Cardiac septum (tissue), 1 donor: ENCODE data around the gene TEX51. TPM values are rescaled to one million over a fixed set of nuclear protein-coding genes. Genes with fewer than 3 reads are reported as not detected.

Experiments used
- DNase-seq: peaks from one replicate; pipeline ENCODE4 v3.0.0-alpha.2; 2020; ENCODE audit warnings: low spot score
- intact Hi-C: fragments of 100-400 bp; cut with DNase I; formaldehyde crosslinking; loops from one replicate; pipeline ENCODE4 v1.14.0; 2022
- total RNA-seq: library from RNA; stranded (reverse); fragmentation: NEBNext Ultra II Directional; extraction: Animal tissue kit (Norgen Biotek cat#: 25700); gene quantifications from one replicate; pipeline ENCODE4 v1.2.1, GENCODE V29; 2021
- donor health status: DM: no; HTN: no; CAD: no.

The TEX51 gene
- total RNA-seq, 1 donor from 2014 or later: not detected

- intact Hi-C loops: no loop called here
- no peak for DNase-seq
Observed at GRCh38 chr2:126909781-126910180, 11.1 kb downstream of the TEX51 start.

DNA sequence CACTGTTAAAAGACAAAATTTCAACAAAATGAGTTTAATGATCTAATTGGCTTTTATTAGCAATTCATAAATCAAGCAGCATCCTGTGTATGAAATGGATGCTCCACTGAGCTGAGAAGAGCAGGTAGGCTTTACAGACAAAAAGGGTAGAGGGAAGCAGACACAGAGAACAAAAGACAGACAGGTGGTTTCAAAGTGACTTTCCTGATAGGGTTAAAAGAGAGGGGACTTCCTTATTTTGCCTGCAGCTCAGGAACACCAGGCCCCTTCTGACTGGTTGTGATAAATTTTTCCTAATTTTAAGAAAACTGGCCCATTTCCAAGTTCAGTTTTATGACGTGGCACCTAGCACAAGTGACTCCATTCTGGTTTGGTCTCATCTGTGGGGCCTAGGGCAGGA lies 11.9 kb downstream of the TEX51 start:
- intact Hi-C loops: no loop called here
- DNase-seq: no peak

- intact Hi-C loops: no loop called here
- peak; percentile 44 for DNase-seq
Observed at GRCh38 chr2:126911111-126911796, 12.6 kb downstream of the TEX51 start.

DNA sequence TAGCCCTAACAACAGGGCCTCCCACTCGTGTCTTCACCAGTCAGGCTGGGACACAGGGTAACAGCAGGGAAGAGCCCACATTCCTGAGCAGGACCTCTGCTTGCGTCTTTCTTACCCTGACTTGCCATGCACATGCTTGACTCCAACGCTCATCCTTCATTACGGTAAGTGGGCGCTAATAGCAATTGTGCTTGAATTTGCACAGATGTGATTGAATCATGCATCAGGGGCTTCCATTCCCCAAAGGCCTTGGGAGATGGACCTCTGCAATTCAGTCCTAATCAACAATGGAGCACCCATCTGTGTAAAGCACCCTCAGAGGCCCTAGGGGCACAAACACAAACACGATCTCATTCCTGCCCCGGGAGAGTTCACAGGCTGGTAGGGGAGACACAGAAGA lies 13.5 kb downstream of the TEX51 start:
- DNase-seq: peak; percentile 44
- intact Hi-C loops: no loop called here

GRCh38 chr2:126913329-126913728 lies 14.6 kb downstream of the TEX51 start:
- intact Hi-C loops: no loop called here

GRCh38 chr2:126913881-126914615 lies 15.4 kb downstream of the TEX51 start:
- intact Hi-C loops: no loop called here
- peak; percentile 65 for DNase-seq

More at GRCh38 chr2:126913329-126913728, 14.6 kb downstream of the TEX51 start:
- DNase-seq: peak; percentile 31

- peak; percentile 71 for DNase-seq
- intact Hi-C loops: no loop called here
Observed at GRCh38 chr2:126914811-126915500, 16.3 kb downstream of the TEX51 start.

DNA sequence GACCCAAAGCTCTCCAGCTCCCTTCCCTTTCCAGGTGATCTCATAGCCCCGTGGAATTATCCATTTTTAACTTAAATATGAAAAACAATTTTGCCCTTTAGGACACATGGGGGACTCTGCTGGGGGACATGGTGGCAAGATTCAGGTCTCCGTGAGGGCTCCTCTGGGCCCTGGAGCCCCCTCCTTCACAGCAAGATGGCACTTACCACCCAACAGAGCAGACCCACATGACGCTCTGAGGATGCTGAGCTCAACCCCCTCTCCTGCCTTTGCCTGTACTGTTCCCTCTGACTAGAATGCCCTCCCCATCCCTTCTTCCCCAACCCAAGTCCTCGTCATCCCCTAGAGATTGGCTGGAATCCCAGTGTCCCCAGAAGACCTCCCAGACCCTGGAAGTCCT lies 17.2 kb downstream of the TEX51 start:
- intact Hi-C loops: no loop called here
- peak; percentile 55 for DNase-seq

- intact Hi-C loops: no loop called here
- no peak for DNase-seq
Observed at GRCh38 chr2:126916744-126917143, 18.1 kb downstream of the TEX51 start.

- intact Hi-C loops: no loop called here
- no peak for DNase-seq
Observed at GRCh38 chr2:126921066-126921465, 22.4 kb downstream of the TEX51 start.

DNA sequence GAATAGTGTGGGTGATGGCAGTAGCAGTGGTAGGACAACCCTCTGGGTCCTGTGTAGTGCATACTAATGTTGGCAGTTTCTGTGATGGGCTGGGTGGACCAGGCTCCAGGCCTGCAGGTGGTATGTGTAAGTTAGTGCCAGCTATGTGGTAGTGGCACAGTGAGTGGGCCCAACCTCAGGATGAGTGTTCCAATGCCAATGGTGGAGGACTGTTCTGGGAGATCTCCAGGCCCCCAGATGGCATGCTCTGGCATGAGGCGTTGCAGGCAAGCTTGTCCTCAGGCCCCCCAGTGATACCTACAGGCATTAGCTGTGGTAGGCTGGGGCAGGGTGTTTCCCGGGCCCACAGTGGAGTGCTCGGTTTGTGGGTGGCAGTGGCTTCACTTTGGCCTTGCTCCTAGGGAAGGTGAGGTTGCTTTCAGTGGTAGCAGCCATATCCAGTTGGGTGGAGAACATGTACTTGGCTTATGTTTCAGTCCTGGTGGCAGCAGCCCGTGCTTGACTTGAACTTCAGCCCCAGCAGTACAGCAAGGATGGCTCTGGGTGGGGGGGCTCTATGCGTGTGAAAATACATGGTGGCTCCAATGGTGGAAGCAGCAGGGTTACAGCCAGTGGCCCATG lies 32.4 kb downstream of the TEX51 start:
- intact Hi-C loops: no loop called here
- no peak for DNase-seq

- intact Hi-C loops: no loop called here
- DNase-seq: no peak
Observed at GRCh38 chr2:126932529-126932928, 33.8 kb downstream of the TEX51 start.

DNA sequence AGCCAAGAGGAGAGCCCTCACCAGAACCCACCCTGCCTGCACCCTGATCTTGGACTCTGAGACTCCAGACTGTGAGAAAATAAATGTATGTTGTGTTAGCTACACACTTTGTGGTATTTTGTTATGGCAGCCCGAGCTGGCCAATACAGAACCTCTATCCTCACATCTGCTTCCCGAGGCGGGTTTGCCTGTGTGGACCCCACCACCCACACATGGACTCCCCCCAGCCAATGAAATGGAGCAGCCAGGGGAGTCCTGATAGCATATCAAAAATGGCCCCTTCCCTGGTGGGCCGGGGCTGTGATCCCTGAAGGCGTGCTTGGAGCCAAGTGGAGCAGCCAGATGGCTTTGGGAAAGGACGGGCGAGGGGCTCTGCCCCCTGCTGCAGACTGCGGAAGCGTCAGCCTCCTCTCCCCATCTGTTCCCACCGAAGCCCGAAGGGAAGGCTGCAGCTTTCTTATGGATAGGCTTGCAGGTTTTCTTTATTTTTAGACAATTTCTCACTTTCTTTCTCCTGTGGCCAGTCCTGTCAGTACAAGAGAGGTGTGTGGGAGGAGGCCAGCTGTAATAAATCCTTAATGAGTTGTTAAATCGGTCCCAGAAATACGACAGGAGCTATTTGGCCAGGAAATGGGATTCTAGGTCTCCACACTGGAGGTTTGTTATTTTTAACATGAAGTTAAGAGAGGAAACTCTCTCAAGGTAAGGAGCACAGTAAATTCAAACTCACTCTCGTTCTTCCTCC lies 34.4 kb downstream of the TEX51 start:
- DNase-seq: no peak
- intact Hi-C loops: no loop called here

- no peak for DNase-seq
- intact Hi-C loops: no loop called here
Observed at GRCh38 chr2:126933711-126934091, 35.0 kb downstream of the TEX51 start.

DNA sequence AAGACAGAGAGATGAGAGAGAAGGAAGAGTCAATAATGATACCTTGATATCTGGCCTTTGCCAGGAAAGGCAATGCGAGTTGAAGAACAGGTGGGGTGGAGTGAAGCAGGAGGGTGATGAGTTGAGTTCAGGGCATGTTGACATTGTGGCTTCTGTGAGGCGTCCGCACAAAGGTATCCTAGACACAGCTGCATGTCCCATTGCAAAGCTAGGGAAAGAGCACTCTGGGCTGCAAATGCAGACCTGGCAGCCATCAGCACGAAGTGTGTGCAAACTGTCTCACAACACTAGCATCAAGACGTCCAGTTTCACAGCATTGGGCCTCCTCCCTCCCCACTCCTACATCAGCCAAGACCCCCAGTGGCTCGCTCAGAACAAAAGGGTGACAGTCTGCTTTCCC lies 36.1 kb downstream of the TEX51 start:
- no peak for DNase-seq
- intact Hi-C loops: no loop called here

- intact Hi-C loops: no loop called here
Observed at GRCh38 chr2:126935774-126936173, 37.1 kb downstream of the TEX51 start.

DNA sequence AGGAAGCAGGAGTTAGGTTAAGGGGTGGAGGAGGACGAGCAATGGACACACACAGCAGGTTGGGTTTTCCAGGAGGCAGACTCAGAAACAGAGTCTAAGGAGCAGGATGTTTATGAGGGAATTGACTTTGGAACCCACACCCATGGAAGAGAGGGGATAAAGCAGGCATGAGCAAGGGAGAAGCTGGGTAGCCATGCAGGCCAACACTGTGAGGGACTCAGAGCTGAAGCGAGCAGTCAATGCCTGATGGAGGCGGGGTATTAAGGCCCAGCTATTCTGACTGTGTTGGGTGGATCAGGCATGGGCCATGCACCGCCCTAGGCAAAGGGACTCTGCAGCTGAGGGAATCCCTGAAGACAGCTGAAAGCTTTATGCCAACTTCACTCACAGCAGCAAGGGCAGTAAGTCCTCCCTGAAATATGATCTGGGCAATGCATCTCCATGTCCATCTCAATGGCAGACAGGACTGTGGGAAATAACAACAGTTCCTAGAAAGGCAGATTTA lies 37.6 kb downstream of the TEX51 start:
- intact Hi-C loops: no loop called here
- DNase-seq: no peak

More at GRCh38 chr2:126935774-126936173, 37.1 kb downstream of the TEX51 start:
- DNase-seq: no peak

- intact Hi-C loops: no loop called here
- no peak for DNase-seq
Observed at GRCh38 chr2:126940331-126940730, 41.6 kb downstream of the TEX51 start.

DNA sequence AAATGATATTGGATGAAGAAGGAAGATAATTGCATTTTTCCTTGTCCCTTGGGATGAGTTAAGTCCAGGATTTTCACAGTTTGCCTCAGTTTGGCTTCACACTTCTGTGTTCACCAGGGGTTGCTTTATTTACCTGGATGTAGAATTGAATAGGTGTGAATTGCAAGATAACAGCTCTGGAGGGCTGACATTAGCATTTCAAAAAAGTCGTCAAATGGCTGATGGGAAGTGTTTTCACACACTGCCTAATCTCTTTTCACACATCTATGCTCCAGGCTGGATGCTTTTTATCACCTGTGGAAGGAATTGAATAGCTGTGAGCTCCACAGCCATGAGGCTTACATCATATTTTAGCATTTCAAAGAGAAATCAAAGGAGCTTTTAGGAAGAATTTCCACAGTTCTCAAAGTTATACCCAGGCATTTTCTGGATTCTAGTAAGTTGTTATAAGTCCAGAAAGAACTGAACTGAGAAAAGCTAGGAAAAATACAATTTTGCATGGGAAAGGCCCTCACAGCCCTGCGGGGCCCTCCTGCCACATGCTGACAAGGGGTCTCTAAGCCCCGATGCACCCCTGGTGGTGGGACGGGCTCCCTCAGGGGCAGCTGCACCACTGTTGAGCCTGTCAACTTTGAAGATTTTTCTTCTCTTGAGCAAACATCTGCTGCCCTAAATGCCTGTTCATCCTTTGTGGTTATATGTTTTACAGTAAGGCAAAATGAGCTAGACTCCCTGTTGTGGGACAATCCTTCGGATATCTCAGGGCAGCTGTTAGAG lies 43.9 kb downstream of the TEX51 start:
- DNase-seq: no peak
- intact Hi-C loops: no loop called here
